GM19328 (cell line): ENCODE results near the gene AGXT.
"Not testable (repeated sequence)": the region's sequence is repeated elsewhere in the genome, so short reads cannot be mapped to it uniquely, and the experiment has no call there.

Experiments
- ATAC-seq: cut with Tn5 transposase; IDR thresholded peaks from one replicate; pipeline ENCODE4 v1.9.1; 2021; ENCODE audit warnings: mild to moderate bottlenecking, moderate library complexity; ENCODE audit not compliant: unreplicated experiment

Gene AGXT

GRCh38 chr2:240839152-240840143 is 29.2 kb upstream of the AGXT start:
- no peak for ATAC-seq

GRCh38 chr2:240840435-240841060 is 28.1 kb upstream of the AGXT start:
- no peak for ATAC-seq

- ATAC-seq, result not testable (repeated sequence)
These were observed 22.3 kb upstream of the AGXT start for GRCh38 chr2:240846309-240846708.

- ATAC-seq, result no peak
These were observed 21.6 kb upstream of the AGXT start for GRCh38 chr2:240846873-240847595.

GRCh38 chr2:240847817-240848216 is 20.8 kb upstream of the AGXT start:
- ATAC-seq, result no peak

- ATAC-seq, result no peak
These were observed 19.5 kb upstream of the AGXT start for GRCh38 chr2:240848900-240849680.

GRCh38 chr2:240850026-240850425 is 18.6 kb upstream of the AGXT start:
- no peak for ATAC-seq

DNA sequence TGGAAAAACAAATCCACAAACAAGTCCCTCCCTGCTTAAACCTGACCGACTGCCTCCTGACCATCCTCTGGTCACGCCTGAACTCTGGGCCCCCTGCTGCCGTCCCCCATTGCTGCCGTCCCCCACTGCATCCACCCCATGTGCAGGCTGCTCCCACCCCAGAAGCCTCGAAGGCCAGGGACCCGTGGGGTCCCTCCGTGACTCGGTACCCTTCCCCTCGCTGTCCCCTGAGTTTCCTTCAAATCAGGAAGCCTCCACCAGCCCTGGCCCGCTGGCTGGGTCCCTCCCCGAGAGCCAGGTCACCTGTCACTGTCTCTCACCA is 17.9 kb upstream of the AGXT start:
- ATAC-seq, result no peak

GRCh38 chr2:240851078-240851991 is 17.3 kb upstream of the AGXT start:
- ATAC-seq, result no peak

- no peak for ATAC-seq
These were observed 15.8 kb upstream of the AGXT start for GRCh38 chr2:240852671-240853314.

DNA sequence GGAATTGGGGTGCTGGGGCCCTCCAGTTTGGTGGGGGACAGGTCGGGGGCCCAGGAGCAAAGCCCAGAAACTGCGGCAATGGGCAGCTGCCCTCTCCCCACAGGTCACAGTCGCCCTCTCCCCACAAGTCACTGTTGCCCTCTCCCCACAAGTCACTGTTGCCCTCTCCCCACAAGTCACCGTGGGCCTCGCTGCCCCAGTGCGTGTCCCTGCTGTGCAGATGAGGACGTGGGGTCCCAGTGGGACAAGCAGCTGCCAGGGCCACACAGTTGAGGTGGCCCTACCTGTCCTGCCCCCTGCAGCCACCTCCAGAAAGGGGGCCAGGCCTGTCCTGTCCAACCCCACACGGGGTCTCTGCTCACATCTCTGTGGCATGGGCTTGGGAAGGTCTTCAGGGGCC is 13.0 kb upstream of the AGXT start:
- ATAC-seq, result no peak

DNA sequence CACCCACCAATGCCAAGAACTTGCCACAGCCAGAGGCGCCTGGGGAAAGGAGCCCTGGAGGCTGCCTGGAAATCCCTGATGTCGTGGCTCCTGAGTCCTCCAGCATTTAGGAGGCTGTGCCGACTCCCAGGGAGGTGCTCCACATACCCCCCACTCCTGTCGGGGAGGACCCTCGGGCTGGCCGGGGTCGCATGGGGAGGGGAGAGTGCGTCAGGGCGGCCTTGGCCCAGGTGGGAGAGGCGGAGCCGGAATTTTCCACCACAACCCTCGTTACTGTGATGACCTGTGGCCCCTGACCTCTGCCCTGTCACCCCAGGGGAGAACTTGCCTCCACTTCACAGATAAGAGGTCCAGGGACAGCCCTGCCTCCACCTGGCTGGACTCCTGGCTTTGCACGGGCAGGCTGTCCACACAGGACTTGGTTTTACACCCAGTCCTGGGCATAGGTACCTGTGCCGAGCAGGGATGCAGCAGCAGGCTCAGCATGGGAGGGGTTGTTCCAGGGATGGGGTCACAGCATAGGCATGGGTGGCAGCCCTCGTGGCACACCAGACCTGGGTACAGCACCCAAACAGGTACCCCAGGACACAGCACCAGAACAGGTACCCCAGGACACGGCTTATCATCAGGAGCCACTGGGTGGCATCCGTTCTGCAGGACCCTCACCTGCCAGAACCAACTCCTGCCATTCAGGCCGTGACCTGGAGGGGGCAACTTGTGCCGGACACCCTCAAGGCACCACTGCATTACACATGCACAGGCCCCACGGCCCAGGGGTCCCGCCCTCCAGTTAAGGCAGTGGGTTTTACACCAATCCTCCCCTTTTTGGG is 12.3 kb upstream of the AGXT start:
- no peak for ATAC-seq

GRCh38 chr2:240857039-240858008 is 11.3 kb upstream of the AGXT start:
- ATAC-seq, result no peak

DNA sequence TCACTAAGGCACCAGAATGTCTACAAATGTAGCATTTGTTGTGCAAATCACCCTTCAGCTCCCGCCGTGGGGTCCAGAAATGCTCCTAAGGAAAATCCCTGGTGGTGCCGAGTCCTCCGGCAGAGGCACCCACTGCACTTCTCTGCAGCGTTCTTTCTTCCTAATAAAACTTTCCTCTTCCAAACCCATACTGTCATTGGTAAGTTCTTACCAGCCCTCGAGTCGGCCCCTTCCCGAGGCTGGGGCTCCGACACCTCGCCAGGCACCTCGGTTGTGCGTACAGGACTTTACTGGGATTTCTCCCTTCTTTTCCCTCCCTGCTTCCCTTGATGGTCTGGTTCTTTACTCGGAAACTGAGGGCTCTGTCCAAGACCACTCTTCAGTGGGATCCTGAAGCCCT is 10.3 kb upstream of the AGXT start:
- ATAC-seq, result no peak

DNA sequence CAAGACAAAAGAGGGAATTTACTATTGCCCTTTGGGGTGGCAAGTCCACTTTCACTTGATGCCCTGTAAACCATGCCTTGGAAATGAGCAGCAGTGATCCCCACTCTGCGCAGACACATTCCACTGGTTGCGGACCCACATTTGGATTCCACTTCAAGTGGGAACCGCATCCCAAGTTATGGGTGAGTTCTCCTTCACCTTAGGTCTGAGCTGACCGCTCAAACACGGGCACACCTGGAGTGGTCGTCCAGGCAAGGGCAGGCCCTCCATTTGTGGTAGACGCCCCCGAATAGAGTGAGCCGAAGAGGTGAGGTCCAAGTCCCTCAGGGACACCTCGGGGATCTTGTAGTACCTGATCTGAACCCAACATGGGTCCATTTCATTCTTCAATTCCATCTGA is 9.8 kb upstream of the AGXT start:
- no peak for ATAC-seq

DNA sequence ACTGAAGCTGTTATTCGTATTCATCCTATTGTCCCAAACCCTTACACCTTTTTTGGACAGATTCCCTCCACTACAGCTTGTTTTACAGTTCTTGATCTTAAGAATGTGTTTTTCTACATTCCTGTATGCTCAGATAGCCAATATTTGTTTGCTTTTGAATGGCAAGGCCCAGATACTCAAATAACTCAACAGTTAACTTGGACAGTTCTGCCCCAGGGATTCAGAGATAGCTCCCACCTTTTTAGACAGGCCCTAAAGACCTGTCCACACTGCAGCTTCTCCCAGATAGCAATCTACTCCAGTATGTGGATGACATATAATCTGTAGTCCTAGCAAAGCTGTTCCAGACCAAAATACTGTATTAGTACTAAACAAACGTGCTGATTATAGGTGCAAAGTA is 7.1 kb upstream of the AGXT start:
- no peak for ATAC-seq

DNA sequence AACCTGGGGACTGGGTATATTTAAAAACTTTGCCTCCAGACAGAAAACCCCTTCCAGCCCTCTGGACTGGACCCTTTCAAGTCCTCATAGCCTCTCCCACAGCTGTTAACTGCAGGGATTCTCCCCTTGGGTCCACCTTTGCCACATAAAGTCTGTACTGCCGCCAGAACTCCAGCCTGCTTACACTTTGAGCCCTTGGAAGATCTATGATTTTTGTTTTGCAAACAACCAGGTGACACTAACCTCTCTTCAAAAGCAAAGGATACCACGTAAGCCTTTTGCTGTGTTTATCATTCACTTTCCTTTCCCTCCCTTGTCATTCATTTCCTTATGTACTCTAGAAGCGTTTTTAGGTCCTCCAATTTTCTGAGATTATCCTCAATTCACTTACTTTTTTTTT is 4.1 kb upstream of the AGXT start:
- no peak for ATAC-seq
